ENCODE results near the gene MAP4K4. TPM values are rescaled to one million over a fixed set of nuclear protein-coding genes. Genes with fewer than 3 reads are reported as not detected.
A peak's percentile ranks its signal among the peaks of the same experiment; 100 is the strongest.
"Not testable (repeated sequence)": the region's sequence is repeated elsewhere in the genome, so short reads cannot be mapped to it uniquely, and the experiment has no call there.

The MAP4K4 gene
- total RNA-seq, 2 experiments from 2014 or later: 129 to 142 TPM

- Mint-ChIP-seq H3K4me3 (no peak overlapping the region), H3K36me3 (ENCODE audit: low read depth) (peaks cover 6% of the 10 kb centered on the region), H3K27ac (peak overlapping the region; percentile 4), H3K27me3 (no peaks in the 10 kb centered on the region), H3K9me3 (no peaks in the 10 kb centered on the region), H3K4me1 (peaks cover 74% of the 10 kb centered on the region)
- DNase-seq: no peak
- CTCF ChIA-PET: interaction anchor here (0.6 to 1.2 kb wide), 4 partner anchors 13 to 88 kb away, joined by 3 to 4 read pairs (median 4); no protein-coding TSS in a partner anchor
- POLR2A ChIA-PET: no interaction called here
These were observed 44.4 kb downstream of the MAP4K4 start for GRCh38 chr2:101741775-101742520.

- Mint-ChIP-seq H3K4me3 (no peak overlapping the region), H3K27me3 (no peaks in the 10 kb centered on the region), H3K27ac (no peak overlapping the region), H3K36me3 (ENCODE audit: low read depth) (peaks cover 8% of the 10 kb centered on the region), H3K4me1 (peaks cover 70% of the 10 kb centered on the region), H3K9me3 (no peaks in the 10 kb centered on the region)
- CTCF ChIA-PET: interaction anchor here (1.1 kb wide), 2 partner anchors 12 to 17 kb away, joined by 3 read pairs; no protein-coding TSS in a partner anchor
- POLR2A ChIA-PET: no interaction called here
- no peak for DNase-seq
These were observed 45.0 kb downstream of the MAP4K4 start for GRCh38 chr2:101742547-101742946.

- H3K27ac Mint-ChIP-seq: peak overlapping the region; percentile 1
- POLR2A ChIA-PET: no interaction called here
- no peak for DNase-seq
- no peaks in the 10 kb centered on the region for H3K9me3 Mint-ChIP-seq
- CTCF ChIA-PET: interaction anchor here (1.1 kb wide), 1 partner anchor 18 kb away, joined by 3 read pairs; no protein-coding TSS in a partner anchor
- no peaks in the 10 kb centered on the region for H3K27me3 Mint-ChIP-seq
- peaks cover 63% of the 10 kb centered on the region for H3K4me1 Mint-ChIP-seq
- peaks cover 13% of the 10 kb centered on the region for H3K36me3 Mint-ChIP-seq (ENCODE audit: low read depth)
- no peak overlapping the region for H3K4me3 Mint-ChIP-seq
These were observed 45.8 kb downstream of the MAP4K4 start for GRCh38 chr2:101743288-101743687.

GRCh38 chr2:101744832-101745231, 47.3 kb downstream of the MAP4K4 start:
- Mint-ChIP-seq H3K27ac (no peak overlapping the region), H3K27me3 (no peaks in the 10 kb centered on the region), H3K9me3 (no peaks in the 10 kb centered on the region), H3K4me1 (peaks cover 54% of the 10 kb centered on the region), H3K4me3 (no peak overlapping the region), H3K36me3 (ENCODE audit: low read depth) (peaks cover 16% of the 10 kb centered on the region)
- ChIA-PET POLR2A (no interaction called here), CTCF (interaction anchor here (0.8 to 1.1 kb wide), 4 partner anchors 16 to 96 kb away, joined by 3 read pairs; no protein-coding TSS in a partner anchor)
- no peak for DNase-seq

- Mint-ChIP-seq H3K9me3 (no peaks in the 10 kb centered on the region), H3K36me3 (ENCODE audit: low read depth) (peaks cover 18% of the 10 kb centered on the region), H3K4me3 (no peak overlapping the region), H3K27ac (no peak overlapping the region), H3K4me1 (peaks cover 54% of the 10 kb centered on the region), H3K27me3 (no peaks in the 10 kb centered on the region)
- CTCF ChIA-PET: interaction anchor here (0.6 to 1.7 kb wide), 6 partner anchors 12 to 629 kb away, joined by 3 to 4 read pairs (median 4); no protein-coding TSS in a partner anchor
- POLR2A ChIA-PET: interaction anchor here (0.6 kb wide), 1 partner anchor 86 kb away, joined by 6 read pairs; no protein-coding TSS in a partner anchor
- DNase-seq: no peak
These were observed 48.5 kb downstream of the MAP4K4 start for GRCh38 chr2:101745711-101746694.

- no peaks in the 10 kb centered on the region for H3K9me3 Mint-ChIP-seq
These were observed 50.5 kb downstream of the MAP4K4 start for GRCh38 chr2:101748000-101748399.

GRCh38 chr2:101748462-101748861, 51.0 kb downstream of the MAP4K4 start:
- H3K27ac Mint-ChIP-seq, POLR2A ChIA-PET, H3K9me3 Mint-ChIP-seq, H3K27me3 Mint-ChIP-seq, DNase-seq, H3K4me3 Mint-ChIP-seq: not testable (repeated sequence)
- CTCF ChIA-PET: interaction anchor here (1.7 kb wide), 1 partner anchor 14 kb away, joined by 5 read pairs; no protein-coding TSS in a partner anchor
- Mint-ChIP-seq H3K4me1 (peaks cover 57% of the 10 kb centered on the region), H3K36me3 (ENCODE audit: low read depth) (peaks cover 19% of the 10 kb centered on the region)

More at GRCh38 chr2:101748000-101748399, 50.5 kb downstream of the MAP4K4 start:
- Mint-ChIP-seq H3K27ac (no peak overlapping the region), H3K36me3 (ENCODE audit: low read depth) (peaks cover 19% of the 10 kb centered on the region), H3K27me3 (no peaks in the 10 kb centered on the region), H3K4me1 (peaks cover 57% of the 10 kb centered on the region), H3K4me3 (no peak overlapping the region)
- ChIA-PET CTCF (interaction anchor here (1.7 kb wide), 1 partner anchor 14 kb away, joined by 5 read pairs; no protein-coding TSS in a partner anchor), POLR2A (no interaction called here)
- DNase-seq: no peak

- DNase-seq: no peak
- ChIA-PET POLR2A (no interaction called here), CTCF (no interaction called here)
- no peak overlapping the region for H3K27ac Mint-ChIP-seq
- no peak overlapping the region for H3K4me3 Mint-ChIP-seq
- no peaks in the 10 kb centered on the region for H3K9me3 Mint-ChIP-seq
- no peaks in the 10 kb centered on the region for H3K27me3 Mint-ChIP-seq
- peaks cover 57% of the 10 kb centered on the region for H3K4me1 Mint-ChIP-seq
- peaks cover 14% of the 10 kb centered on the region for H3K36me3 Mint-ChIP-seq (ENCODE audit: low read depth)
These were observed 53.2 kb downstream of the MAP4K4 start for GRCh38 chr2:101750688-101751087.

GRCh38 chr2:101751276-101751815, 53.8 kb downstream of the MAP4K4 start:
- H3K27me3 Mint-ChIP-seq: no peaks in the 10 kb centered on the region
- CTCF ChIA-PET: no interaction called here
- H3K36me3 Mint-ChIP-seq (ENCODE audit: low read depth): peaks cover 17% of the 10 kb centered on the region
- H3K27ac Mint-ChIP-seq: no peak overlapping the region
- peaks cover 54% of the 10 kb centered on the region for H3K4me1 Mint-ChIP-seq
- no peaks in the 10 kb centered on the region for H3K9me3 Mint-ChIP-seq
- DNase-seq: no peak
- POLR2A ChIA-PET: no interaction called here
- H3K4me3 Mint-ChIP-seq: no peak overlapping the region

GRCh38 chr2:101751875-101752619, 54.5 kb downstream of the MAP4K4 start:
- H3K4me3 Mint-ChIP-seq: no peak overlapping the region
- DNase-seq: no peak
- ChIA-PET CTCF (interaction anchor here (0.7 kb wide), 1 partner anchor 12 kb away, joined by 3 read pairs; no protein-coding TSS in a partner anchor), POLR2A (no interaction called here)
- no peaks in the 10 kb centered on the region for H3K9me3 Mint-ChIP-seq
- H3K27me3 Mint-ChIP-seq: no peaks in the 10 kb centered on the region
- H3K36me3 Mint-ChIP-seq (ENCODE audit: low read depth): peaks cover 18% of the 10 kb centered on the region
- H3K4me1 Mint-ChIP-seq: peaks cover 53% of the 10 kb centered on the region
- no peak overlapping the region for H3K27ac Mint-ChIP-seq

GRCh38 chr2:101752716-101753616, 55.5 kb downstream of the MAP4K4 start:
- POLR2A ChIA-PET: no interaction called here
- no peak overlapping the region for H3K27ac Mint-ChIP-seq
- peaks cover 59% of the 10 kb centered on the region for H3K4me1 Mint-ChIP-seq
- H3K9me3 Mint-ChIP-seq: no peaks in the 10 kb centered on the region
- DNase-seq: no peak
- no peaks in the 10 kb centered on the region for H3K27me3 Mint-ChIP-seq
- H3K36me3 Mint-ChIP-seq (ENCODE audit: low read depth): peaks cover 12% of the 10 kb centered on the region
- CTCF ChIA-PET: interaction anchor here (0.6 to 1.5 kb wide), 4 partner anchors 11 to 558 kb away, joined by 3 to 5 read pairs (median 3); no protein-coding TSS in a partner anchor
- no peak overlapping the region for H3K4me3 Mint-ChIP-seq

Measured in activated CD4-positive, alpha-beta T cell treated with anti-CD3 and anti-CD28 coated beads, Interleukin-2, amount 10 ng/mL, durations not matched to agents 7 days and 5 days (primary cell).